K562 (cell line): ENCODE results near the gene NKAIN1. TPM values are rescaled to one million over a fixed set of nuclear protein-coding genes. Genes with fewer than 3 reads are reported as not detected.

Experiments
- GATAD2A ChIP-seq: fragments of 450-650 bp; IDR thresholded peaks from 2 replicates; pipeline ENCODE4 v1.6.1; 2017
- NCOA2 ChIP-seq, 2 experiments: fragments of 450-650 bp; IDR thresholded peaks; 2 replicates each; pipeline ENCODE4 v1.6.1; 2018; ENCODE audit warnings: mild to moderate bottlenecking in 2 of 2, moderate library complexity in 1 of 2; ENCODE audit not compliant: partially characterized antibody in 2 of 2
- RCOR1 ChIP-seq, 2 experiments: IDR thresholded peaks; 2 replicates each; pipeline ENCODE4 v1.6.1; 2012; ENCODE audit warnings: low read depth in 2 of 2, low read length in 2 of 2, borderline replicate concordance in 1 of 2, improper control_type of control experiment in 1 of 2
- ZNF282 ChIP-seq: sonication (generic); formaldehyde crosslinking; IDR thresholded peaks from 2 replicates; pipeline ENCODE4 v1.8.1; 2023; ENCODE audit warnings: missing genetic modification reagents
- ZNF764 ChIP-seq: fragments of 250-450 bp; sonication (Bioruptor Pico); IDR thresholded peaks from 2 replicates; pipeline ENCODE4 v1.4.0; 2020; ENCODE audit warnings: low read depth, mild to moderate bottlenecking, moderate library complexity
- polyA plus RNA-seq, 8 experiments: library from polyadenylated mRNA; depleted of rRNA in 4 of 8; stranded (reverse) in 5 of 8; unstranded in 3 of 8; fragments of >200 nt; fragmentation: Nextera tagmentation in 2 of 8; fragmentation: Illumina TruSeq in 1 of 8; extraction: Ambion mirVana in 2 of 8; extraction: Trizol in 1 of 8; gene quantifications; 2 replicates each; pipeline versions ENCODE4 v1.2.1 to v1.2.3, GENCODE V29; 2011 to 2014; ENCODE audit warnings: inconsistent platforms in 1 of 8, missing spikeins in 1 of 8
- total RNA-seq, 7 experiments: library from RNA; depleted of rRNA in 6 of 7; stranded (reverse); fragments of >200 nt in 6 of 7; fragmentation: Illumina TruSeq in 2 of 7; extraction: Trizol in 2 of 7; gene quantifications; 2 replicates each; pipeline versions ENCODE4 v1.2.1 to v1.2.3, GENCODE V29; 2011 to 2021; ENCODE audit warnings: low replicate concordance in 1 of 7
- TF ChIP-seq, protein P1 (sequence below): fragments of 150-350 bp; conservative IDR thresholded peaks from 2 replicates; pipeline ENCODE4 v1.6.1; 2014; ENCODE audit warnings: low read length
- TF ChIP-seq, protein P2 (sequence below): fragments of 250-450 bp; sonication (Bioruptor Pico); IDR thresholded peaks from 2 replicates; pipeline ENCODE4 v1.5.0; 2021
- TF ChIP-seq, protein P3 (sequence below): IDR thresholded peaks from 2 replicates; pipeline ENCODE4 v1.6.1; 2014; ENCODE audit warnings: antibody characterized with exemption
- TF ChIP-seq, protein P4 (sequence below): fragments of 250-450 bp; sonication (Bioruptor Pico); IDR thresholded peaks from 2 replicates; pipeline ENCODE4 v1.8.0; 2022; ENCODE audit warnings: inconsistent platforms, mild to moderate bottlenecking, moderate library complexity, borderline replicate concordance

NKAIN1 gene
- total and polyA plus RNA-seq, 9 of the 15 experiments (the other 6 are each of a cell fraction or from before 2014, with no cell fraction given) = 0.03 to 0.22 (median 0.04) TPM; not detected in 3

DNA sequence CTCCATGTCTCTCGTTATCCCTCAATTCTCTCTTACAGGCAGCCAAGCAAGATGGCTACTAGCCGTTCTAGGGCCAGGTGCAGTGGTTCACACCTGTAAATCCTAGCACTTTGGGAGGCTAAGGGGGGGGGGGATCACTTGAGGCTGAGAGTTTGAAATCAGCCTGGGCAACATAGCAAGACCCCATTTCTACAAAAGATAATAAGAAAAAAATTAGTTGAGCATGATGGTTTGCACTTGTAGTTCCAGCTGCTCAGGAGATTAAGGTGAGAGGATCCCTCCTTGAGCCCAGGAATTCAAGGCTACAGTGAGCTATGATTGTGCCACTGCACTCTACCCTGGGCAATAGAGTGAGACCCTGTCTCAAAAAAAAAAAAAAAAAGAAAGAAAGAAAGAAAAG is 80.4 kb downstream of the NKAIN1 start (continued):
- TF ChIP-seq, protein P1, sequence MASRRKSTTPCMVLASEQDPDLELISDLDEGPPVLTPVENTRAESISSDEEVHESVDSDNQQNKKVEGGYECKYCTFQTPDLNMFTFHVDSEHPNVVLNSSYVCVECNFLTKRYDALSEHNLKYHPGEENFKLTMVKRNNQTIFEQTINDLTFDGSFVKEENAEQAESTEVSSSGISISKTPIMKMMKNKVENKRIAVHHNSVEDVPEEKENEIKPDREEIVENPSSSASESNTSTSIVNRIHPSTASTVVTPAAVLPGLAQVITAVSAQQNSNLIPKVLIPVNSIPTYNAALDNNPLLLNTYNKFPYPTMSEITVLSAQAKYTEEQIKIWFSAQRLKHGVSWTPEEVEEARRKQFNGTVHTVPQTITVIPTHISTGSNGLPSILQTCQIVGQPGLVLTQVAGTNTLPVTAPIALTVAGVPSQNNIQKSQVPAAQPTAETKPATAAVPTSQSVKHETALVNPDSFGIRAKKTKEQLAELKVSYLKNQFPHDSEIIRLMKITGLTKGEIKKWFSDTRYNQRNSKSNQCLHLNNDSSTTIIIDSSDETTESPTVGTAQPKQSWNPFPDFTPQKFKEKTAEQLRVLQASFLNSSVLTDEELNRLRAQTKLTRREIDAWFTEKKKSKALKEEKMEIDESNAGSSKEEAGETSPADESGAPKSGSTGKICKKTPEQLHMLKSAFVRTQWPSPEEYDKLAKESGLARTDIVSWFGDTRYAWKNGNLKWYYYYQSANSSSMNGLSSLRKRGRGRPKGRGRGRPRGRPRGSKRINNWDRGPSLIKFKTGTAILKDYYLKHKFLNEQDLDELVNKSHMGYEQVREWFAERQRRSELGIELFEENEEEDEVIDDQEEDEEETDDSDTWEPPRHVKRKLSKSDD = no peak
- no peak for TF ChIP-seq GATAD2A
- no peak for TF ChIP-seq NCOA2 (IDR thresholded peaks at IDR 0.05; ENCODE audit: partially characterized antibody in 2 of 2)
- no peak for TF ChIP-seq RCOR1 (IDR thresholded peaks at IDR 0.05; ENCODE audit: borderline replicate concordance in 1 of 2, low read depth in 2 of 2, low read length in 2 of 2)
- TF ChIP-seq ZNF764 (CRISPR knock-in tag) = no peak
- TF ChIP-seq, protein P2, sequence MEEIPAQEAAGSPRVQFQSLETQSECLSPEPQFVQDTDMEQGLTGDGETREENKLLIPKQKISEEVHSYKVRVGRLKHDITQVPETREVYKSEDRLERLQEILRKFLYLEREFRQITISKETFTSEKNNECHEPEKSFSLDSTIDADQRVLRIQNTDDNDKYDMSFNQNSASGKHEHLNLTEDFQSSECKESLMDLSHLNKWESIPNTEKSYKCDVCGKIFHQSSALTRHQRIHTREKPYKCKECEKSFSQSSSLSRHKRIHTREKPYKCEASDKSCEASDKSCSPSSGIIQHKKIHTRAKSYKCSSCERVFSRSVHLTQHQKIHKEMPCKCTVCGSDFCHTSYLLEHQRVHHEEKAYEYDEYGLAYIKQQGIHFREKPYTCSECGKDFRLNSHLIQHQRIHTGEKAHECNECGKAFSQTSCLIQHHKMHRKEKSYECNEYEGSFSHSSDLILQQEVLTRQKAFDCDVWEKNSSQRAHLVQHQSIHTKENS (CRISPR knock-in tag) = no peak
- TF ChIP-seq, protein P3, sequence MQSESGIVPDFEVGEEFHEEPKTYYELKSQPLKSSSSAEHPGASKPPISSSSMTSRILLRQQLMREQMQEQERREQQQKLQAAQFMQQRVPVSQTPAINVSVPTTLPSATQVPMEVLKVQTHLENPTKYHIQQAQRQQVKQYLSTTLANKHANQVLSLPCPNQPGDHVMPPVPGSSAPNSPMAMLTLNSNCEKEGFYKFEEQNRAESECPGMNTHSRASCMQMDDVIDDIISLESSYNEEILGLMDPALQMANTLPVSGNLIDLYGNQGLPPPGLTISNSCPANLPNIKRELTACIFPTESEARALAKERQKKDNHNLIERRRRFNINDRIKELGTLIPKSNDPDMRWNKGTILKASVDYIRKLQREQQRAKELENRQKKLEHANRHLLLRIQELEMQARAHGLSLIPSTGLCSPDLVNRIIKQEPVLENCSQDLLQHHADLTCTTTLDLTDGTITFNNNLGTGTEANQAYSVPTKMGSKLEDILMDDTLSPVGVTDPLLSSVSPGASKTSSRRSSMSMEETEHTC = no peak
- TF ChIP-seq ZNF282 (CRISPR knock-in tag) = no peak
- TF ChIP-seq, protein P4, sequence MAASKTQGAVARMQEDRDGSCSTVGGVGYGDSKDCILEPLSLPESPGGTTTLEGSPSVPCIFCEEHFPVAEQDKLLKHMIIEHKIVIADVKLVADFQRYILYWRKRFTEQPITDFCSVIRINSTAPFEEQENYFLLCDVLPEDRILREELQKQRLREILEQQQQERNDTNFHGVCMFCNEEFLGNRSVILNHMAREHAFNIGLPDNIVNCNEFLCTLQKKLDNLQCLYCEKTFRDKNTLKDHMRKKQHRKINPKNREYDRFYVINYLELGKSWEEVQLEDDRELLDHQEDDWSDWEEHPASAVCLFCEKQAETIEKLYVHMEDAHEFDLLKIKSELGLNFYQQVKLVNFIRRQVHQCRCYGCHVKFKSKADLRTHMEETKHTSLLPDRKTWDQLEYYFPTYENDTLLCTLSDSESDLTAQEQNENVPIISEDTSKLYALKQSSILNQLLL (CRISPR knock-in tag) = no peak
